HepG2 (cell line): ENCODE measurements around the gene RAB3B. TPM values are rescaled to one million over a fixed set of nuclear protein-coding genes. Genes with fewer than 3 reads are reported as not detected.

ENCODE experiments used
- ATAC-seq: fragments of 200-7000 bp; cut with Tn5 transposase; 3 replicates; pipeline ENCODE4 v1.9.1; 2020; ENCODE audit warnings: mild to moderate bottlenecking, moderate library complexity
- BruUV-seq: library from RNA; stranded (reverse); fragments of 400-500 nt; replicated peaks from 2 replicates; lab custom pipeline; 2021; lab: Mats Ljungman, UMichigan
- CTCF ChIA-PET: fragments of 300-600 bp; formaldehyde crosslinking; extraction: SDS; loops from one replicate; lab custom pipeline; 2021; ENCODE audit warnings: low total read pairs, inconsistent platforms, low intra/inter-chr PET ratio; lab: Yijun Ruan, JAX
- POLR2A ChIA-PET: fragments of 350-600 bp; sonication (Branson Sonifier 250); formaldehyde crosslinking; loops from one replicate; lab custom pipeline; 2020; ENCODE audit warnings: antibody characterized with exemption, inconsistent platforms; lab: Yijun Ruan, JAX
- DNase-seq: peaks from one replicate; pipeline ENCODE4 v3.0.0-alpha.2; 2015; ENCODE audit warnings: low spot score
- FAIRE-seq: peaks from 3 replicates; lab custom pipeline; 2011; peaks lifted over from hg19 to GRCh38; lab: Jason Lieb, UNC
- H2AFZ ChIP-seq: one replicate; pipeline ENCODE4 v1.6.1; 2011; ENCODE audit warnings: low read length, inconsistent platforms
- H3K27ac ChIP-seq: fragments of 300-600 bp; 3 replicates; pipeline ENCODE4 v1.8.0; 2011; ENCODE audit warnings: mixed run types, mild to moderate bottlenecking, mixed read lengths, low read length, inconsistent platforms; ENCODE audit not compliant: insufficient read depth; ENCODE audit errors: extremely low read length
- H3K27me3 ChIP-seq, 2 experiments: fragments of 200-600 bp in 1 of 2; 2 replicates in 1 of 2; 3 replicates in 1 of 2; pipeline versions ENCODE4 v1.6.0 to v1.8.0; 2011; ENCODE audit warnings: low read length in 2 of 2, mild to moderate bottlenecking in 2 of 2, moderate library complexity in 2 of 2, inconsistent platforms in 1 of 2; ENCODE audit not compliant: insufficient read depth in 2 of 2, control insufficient read depth in 1 of 2
- H3K36me3 ChIP-seq, 2 experiments: fragments of 200-600 bp in 1 of 2; replicated peaks in 1 of 2; 2 replicates in 1 of 2; 3 replicates in 1 of 2; pipeline versions ENCODE4 v1.5.1 to v1.8.0; 2011; ENCODE audit warnings: low read length in 2 of 2, inconsistent platforms in 1 of 2; ENCODE audit not compliant: insufficient read depth in 2 of 2, control insufficient read depth in 1 of 2
- H3K4me1 ChIP-seq: 2 replicates; pipeline ENCODE4 v1.5.1; 2012; ENCODE audit warnings: low read length, inconsistent platforms; ENCODE audit not compliant: insufficient read depth
- H3K4me2 ChIP-seq: 2 replicates; pipeline ENCODE4 v1.6.0; 2011; ENCODE audit warnings: low read depth, low read length, inconsistent platforms
- H3K4me3 ChIP-seq, 3 experiments: fragments of 200-600 bp in 1 of 3; sonication (generic), shearing (Covaris generic) in 1 of 3; replicated peaks in 1 of 3; 2 replicates each; pipeline ENCODE4 v1.5.1; 2011 to 2016; ENCODE audit warnings: low read length in 3 of 3, inconsistent platforms in 2 of 3, low read depth in 2 of 3, mild to moderate bottlenecking in 2 of 3, control low read depth in 1 of 3, mixed read lengths in 1 of 3; ENCODE audit not compliant: insufficient read depth in 1 of 3
- H3K79me2 ChIP-seq: one replicate; pipeline ENCODE4 v1.6.1; 2011; ENCODE audit warnings: low read length, inconsistent platforms; ENCODE audit not compliant: insufficient read depth
- H3K9ac ChIP-seq: 2 replicates; pipeline ENCODE4 v1.6.0; 2011; ENCODE audit warnings: mild to moderate bottlenecking, low read depth, low read length, inconsistent platforms; ENCODE audit not compliant: insufficient read depth
- H3K9me3 ChIP-seq: 2 replicates; pipeline ENCODE4 v1.5.1; 2012; ENCODE audit warnings: mild to moderate bottlenecking, low read length
- H4K20me1 ChIP-seq: 2 replicates; pipeline ENCODE4 v1.6.0; 2011; ENCODE audit warnings: inconsistent platforms, mild to moderate bottlenecking, low read length, moderate library complexity; ENCODE audit not compliant: insufficient read depth
- ARID2 ChIP-seq: sonication (generic); formaldehyde crosslinking; IDR thresholded peaks from 2 replicates; pipeline ENCODE4 v1.8.1; 2022; ENCODE audit warnings: mild to moderate bottlenecking, missing genetic modification reagents, borderline replicate concordance
- ATF5 ChIP-seq: sonication (generic); formaldehyde crosslinking; IDR thresholded peaks from 2 replicates; pipeline ENCODE4 v1.4.0; 2020; ENCODE audit warnings: mild to moderate bottlenecking, low read depth, missing genetic modification reagents
- ATRX ChIP-seq: sonication (generic); formaldehyde crosslinking; IDR thresholded peaks from 2 replicates; pipeline ENCODE4 v1.4.0; 2020; ENCODE audit warnings: missing genetic modification reagents, borderline replicate concordance
- CAMTA2 ChIP-seq: sonication (generic); formaldehyde crosslinking; IDR thresholded peaks from 2 replicates; pipeline ENCODE4 v1.4.0; 2020; ENCODE audit warnings: mild to moderate bottlenecking, missing genetic modification reagents, borderline replicate concordance
- GATAD2A ChIP-seq: IDR thresholded peaks from 2 replicates; pipeline ENCODE4 v1.6.1; 2016
- HNRNPLL ChIP-seq: fragments of 200-400 bp; formaldehyde crosslinking; IDR thresholded peaks from 2 replicates; pipeline ENCODE4 v1.6.1; 2017; ENCODE audit warnings: mild to moderate bottlenecking, low read depth, low read length; ENCODE audit not compliant: poor library complexity, severe bottlenecking
- IKZF4 ChIP-seq: sonication (generic); formaldehyde crosslinking; IDR thresholded peaks from 2 replicates; pipeline ENCODE4 v1.5.1; 2020; ENCODE audit warnings: borderline replicate concordance, mild to moderate bottlenecking, low read depth, missing genetic modification reagents; ENCODE audit errors: not compliant biosample characterization
- ISX ChIP-seq: sonication (generic); formaldehyde crosslinking; conservative IDR thresholded peaks from 2 replicates; pipeline ENCODE4 v1.5.0; 2020; ENCODE audit warnings: missing genetic modification reagents
- KAT2B ChIP-seq: fragments of 150-350 bp; IDR thresholded peaks from 2 replicates; pipeline ENCODE4 v1.6.1; 2014; ENCODE audit warnings: low read depth, low read length, borderline replicate concordance
- NFATC3 ChIP-seq: sonication (generic); formaldehyde crosslinking; IDR thresholded peaks from 2 replicates; pipeline ENCODE4 v1.5.1; 2020; ENCODE audit warnings: mild to moderate bottlenecking, missing genetic modification reagents
- REL ChIP-seq: sonication (generic); formaldehyde crosslinking; conservative IDR thresholded peaks from 2 replicates; pipeline ENCODE4 v1.8.0; 2022; ENCODE audit warnings: mild to moderate bottlenecking, missing genetic modification reagents, moderate library complexity
- REPIN1 ChIP-seq: sonication (generic); formaldehyde crosslinking; IDR thresholded peaks from 2 replicates; pipeline ENCODE4 v1.8.0; 2022; ENCODE audit warnings: missing genetic modification reagents, low read depth, mild to moderate bottlenecking, borderline replicate concordance
- THAP9 ChIP-seq: sonication (generic); formaldehyde crosslinking; IDR thresholded peaks from 2 replicates; pipeline ENCODE4; 2020; ENCODE audit warnings: missing genetic modification reagents, mild to moderate bottlenecking, borderline replicate concordance
- ZIK1 ChIP-seq: sonication (generic); formaldehyde crosslinking; IDR thresholded peaks from 2 replicates; pipeline ENCODE4 v1.5.0; 2020; ENCODE audit warnings: mild to moderate bottlenecking, low read depth, missing genetic modification reagents, borderline replicate concordance
- ZNF441 ChIP-seq: sonication (generic); formaldehyde crosslinking; IDR thresholded peaks from 2 replicates; pipeline ENCODE4 v1.7.0; 2021; ENCODE audit warnings: missing genetic modification reagents, borderline replicate concordance
- ZNF607 ChIP-seq: sonication (generic); formaldehyde crosslinking; IDR thresholded peaks from 2 replicates; pipeline ENCODE4 v1.5.1; 2020; ENCODE audit warnings: missing genetic modification reagents, mild to moderate bottlenecking, borderline replicate concordance
- WGBS: methylation state at CpG from one replicate; pipeline ENCODE4 v1.1.6; 2017; ENCODE audit warnings: low lambda C conversion rate; 5-methylcytosine and 5-hydroxymethylcytosine counted together
- in situ Hi-C: cut with HindIII; loops from 2 replicates; pipeline ENCODE4 v1.10.0; 2017; ENCODE audit warnings: low pct_unique_long_range_greater_than_20kb; ENCODE audit not compliant: extremely low pct_ligation_motif_present
- intact Hi-C: fragments of 100-400 bp; cut with micrococcal nuclease; formaldehyde crosslinking; loops from one replicate; pipeline ENCODE4 v1.10.0; 2022; ENCODE audit not compliant: unreplicated experiment
- polyA plus RNA-seq, 8 experiments: library from polyadenylated mRNA; depleted of rRNA in 3 of 8; stranded (reverse) in 7 of 8; unstranded in 1 of 8; fragments of >200 nt; fragmentation: Illumina TruSeq in 4 of 8; extraction: Trizol in 4 of 8; gene quantifications; 2 replicates each; pipeline versions ENCODE4 v1.2.1 to v1.2.3, GENCODE V29; 2011 to 2016; ENCODE audit warnings: low read depth in 4 of 8, missing spikeins in 1 of 8, mixed read lengths in 1 of 8; ENCODE audit not compliant: insufficient read depth in 1 of 8
- total RNA-seq, 5 experiments: library from RNA; depleted of rRNA; stranded (reverse); fragments of >200 nt; fragmentation: Illumina TruSeq; extraction: Trizol; gene quantifications; 2 replicates each; pipeline ENCODE4 v1.2.3, GENCODE V29; 2016; ENCODE audit warnings: low read depth in 1 of 5
- TF ChIP-seq, protein P1 (sequence below): fragments of 450-650 bp; IDR thresholded peaks from 2 replicates; pipeline ENCODE4 v1.6.1; 2016
- TF ChIP-seq, protein P2 (sequence below): sonication (generic); formaldehyde crosslinking; IDR thresholded peaks from 2 replicates; pipeline ENCODE4 v1.8.1; 2023; ENCODE audit warnings: mild to moderate bottlenecking, moderate library complexity, missing genetic modification reagents

The RAB3B gene
- total and polyA plus RNA-seq, 2 of the 13 experiments (the other 11 are each of a cell fraction or from before 2014, with no cell fraction given): 1.0 to 1.2 TPM

GRCh38 chr1:52032785-52033131, 42.3 kb upstream of the RAB3B start:
- Histone ChIP-seq H3K27ac (peak overlapping the region; percentile 80), H3K27me3 (no peaks in the 10 kb centered on the region; a peak in 1 of 5 replicates), H4K20me1 (no peaks in the 10 kb centered on the region), H3K9ac (peak overlapping the region; percentile 90), H3K9me3 (no peaks in the 10 kb centered on the region), H3K4me3 (peak overlapping the region; percentile 75 to 95 (median 88)), H2AFZ (no peak overlapping the region), H3K36me3 (no peaks in the 10 kb centered on the region), H3K4me2 (peak overlapping the region; percentile 94), H3K79me2 (peaks cover 35% of the 10 kb centered on the region), H3K4me1 (peaks cover 76% of the 10 kb centered on the region)
- WGBS: 3% methylated on average over 20 of the region's 24 CpGs
- intact Hi-C loops: no loop called here
- no peak for FAIRE-seq
- in situ Hi-C loops: no loop called here
- DNase-seq: peak; percentile 15
- ChIA-PET CTCF (no interaction called here), POLR2A (interaction anchor here (1.3 to 2.6 kb wide), 3 partner anchors 9 to 23 kb away, joined by 4 to 25 read pairs (median 5); partner anchors contain the start of genes BTF3L4 and TXNDC12)
- peak; percentile 63 for ATAC-seq
- BruUV-seq: no TSS peak
- TF ChIP-seq ARID2 (CRISPR knock-in tag): 0 out of 2 replicates have a peak, but pooled peaks have one; percentile 2
- no peak for TF ChIP-seq REPIN1 (CRISPR knock-in tag)
- no peak for TF ChIP-seq KAT2B
- TF ChIP-seq IKZF4: no peak
- no peak for TF ChIP-seq GATAD2A (CRISPR knock-in tag)
- no peak for TF ChIP-seq ATRX (CRISPR knock-in tag)
- no peak for TF ChIP-seq REL (CRISPR knock-in tag)
- no peak for TF ChIP-seq ZIK1
- TF ChIP-seq ISX (CRISPR knock-in tag): no peak
- 0 out of 2 replicates have a peak, but pooled peaks have one; percentile 1 for TF ChIP-seq CAMTA2 (CRISPR knock-in tag)
- 0 out of 2 replicates have a peak, but pooled peaks have one; percentile 19 for TF ChIP-seq ZNF441 (CRISPR knock-in tag)
- TF ChIP-seq, protein P1, sequence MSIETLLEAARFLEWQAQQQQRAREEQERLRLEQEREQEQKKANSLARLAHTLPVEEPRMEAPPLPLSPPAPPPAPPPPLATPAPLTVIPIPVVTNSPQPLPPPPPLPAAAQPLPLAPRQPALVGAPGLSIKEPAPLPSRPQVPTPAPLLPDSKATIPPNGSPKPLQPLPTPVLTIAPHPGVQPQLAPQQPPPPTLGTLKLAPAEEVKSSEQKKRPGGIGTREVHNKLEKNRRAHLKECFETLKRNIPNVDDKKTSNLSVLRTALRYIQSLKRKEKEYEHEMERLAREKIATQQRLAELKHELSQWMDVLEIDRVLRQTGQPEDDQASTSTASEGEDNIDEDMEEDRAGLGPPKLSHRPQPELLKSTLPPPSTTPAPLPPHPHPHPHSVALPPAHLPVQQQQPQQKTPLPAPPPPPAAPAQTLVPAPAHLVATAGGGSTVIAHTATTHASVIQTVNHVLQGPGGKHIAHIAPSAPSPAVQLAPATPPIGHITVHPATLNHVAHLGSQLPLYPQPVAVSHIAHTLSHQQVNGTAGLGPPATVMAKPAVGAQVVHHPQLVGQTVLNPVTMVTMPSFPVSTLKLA: no peak
- no peak for TF ChIP-seq NFATC3 (CRISPR knock-in tag)
- TF ChIP-seq, protein P2, sequence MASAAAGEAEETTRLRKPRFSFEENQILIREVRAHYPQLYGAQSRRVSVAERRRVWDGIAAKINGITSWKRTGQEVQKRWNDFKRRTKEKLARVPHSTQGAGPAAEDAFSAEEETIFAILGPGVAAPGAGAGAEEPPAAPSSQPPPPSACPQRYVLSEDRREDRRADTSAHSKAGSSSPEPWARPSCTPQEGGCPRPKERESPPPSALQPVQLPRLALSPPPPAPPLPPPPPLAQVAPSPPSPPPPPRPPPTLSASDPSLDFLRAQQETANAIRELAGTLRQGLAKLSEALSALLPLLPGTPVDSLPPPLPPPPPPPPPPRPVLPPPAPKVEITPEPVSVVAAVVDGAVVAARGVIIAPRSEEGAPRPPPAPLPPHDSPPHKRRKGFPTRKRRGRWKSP (CRISPR knock-in tag): no peak
- peak; percentile 2 for TF ChIP-seq HNRNPLL
- no peak for TF ChIP-seq ATF5
- 0 out of 2 replicates have a peak, but pooled peaks have one; percentile 1 for TF ChIP-seq ZNF607 (CRISPR knock-in tag)
- TF ChIP-seq THAP9 (CRISPR knock-in tag): no peak
